ENCODE results near the gene ABCA2. TPM values are rescaled to one million over a fixed set of nuclear protein-coding genes. Genes with fewer than 3 reads are reported as not detected.

ABCA2 gene
- polyA plus RNA-seq, 1 of the 3 experiments (the other 2 are of a cell fraction), result 34.7 TPM

- Histone ChIP-seq H3K36me3 (replicated peaks in 1 of 2; ENCODE audit: control insufficient read depth in 1 of 2, insufficient read depth in 2 of 2, low read length in 1 of 2) (no peaks in the 10 kb centered on the region), H2AFZ (ENCODE audit: low read depth) (no peak overlapping the region), H3K79me2 (ENCODE audit: insufficient read depth) (0 out of 2 replicates have a peak, but pooled peaks cover 3% of the 10 kb centered on the region), H3K4me3 (ENCODE audit: low read depth in 2 of 2, low read length in 1 of 2) (peak overlapping the region in 1 of 2 experiments; percentile 53; a peak in 2 of 4 replicates), H4K20me1 (ENCODE audit: insufficient read depth) (peaks cover 12% of the 10 kb centered on the region; the same call in 1 of the 2 replicates), H3K4me2 (peak overlapping the region; percentile 48), H3K9me2 (no peaks in the 10 kb centered on the region), H3F3A (replicated peaks; ENCODE audit: insufficient read depth) (peaks cover 11% of the 10 kb centered on the region), H3K9me3 (no peaks in the 10 kb centered on the region), H3K4me1 (ENCODE audit: control insufficient read depth in 1 of 2, insufficient read depth in 2 of 2, low read depth in 1 of 2, low read length in 1 of 2) (peaks cover 0 to 32% of the 10 kb centered on the region in 2 experiments; a peak in 1 of 4 replicates), H3K27ac (ENCODE audit: low read depth in 2 of 2, low read length in 1 of 2) (no peak overlapping the region), H3K27me3 (ENCODE audit: insufficient read depth) (no peaks in the 10 kb centered on the region), H3K9ac (no peak overlapping the region)
- ChIA-PET POLR2A (interaction anchor here (0.6 to 2.8 kb wide), 6 partner anchors 13 to 43 kb away, joined by 3 to 21 read pairs (median 4); partner anchors contain the start of genes FUT7, MAN1B1 and NPDC1), CTCF (interaction anchor here (0.5 to 16.8 kb wide), 26 partner anchors 8 to 1842 kb away, joined by 3 to 803 read pairs (median 6); partner anchors contain the start of genes ABCA2, ENTPD2, FUT7 and MAN1B1)
- TF ChIP-seq EZH2phosphoT487 (IDR thresholded peaks at IDR 0.05; ENCODE audit: borderline replicate concordance, low read depth) (no peak), RFX5 (IDR thresholded peaks at IDR 0.05; ENCODE audit: low read length) (no peak), REST (IDR thresholded peaks at IDR 0.05; ENCODE audit: low read depth, low read length) (no peak), TEAD4 (IDR thresholded peaks at IDR 0.05; ENCODE audit: borderline replicate concordance, insufficient read depth) (no peak), TAF1 (IDR thresholded peaks at IDR 0.05; ENCODE audit: borderline replicate concordance, low read depth, low read length) (no peak), EP300 (IDR thresholded peaks at IDR 0.05; ENCODE audit: borderline replicate concordance in 1 of 2, low read depth in 1 of 2, low read length in 1 of 2) (no peak), NRF1 (IDR thresholded peaks at IDR 0.05; ENCODE audit: low read depth, low read length) (no peak), MEF2A (IDR thresholded peaks at IDR 0.05; ENCODE audit: borderline replicate concordance, low read depth) (no peak), USF1 (IDR thresholded peaks at IDR 0.05; ENCODE audit: borderline replicate concordance, low read depth) (no peak), FOSL2 (IDR thresholded peaks at IDR 0.05; ENCODE audit: borderline replicate concordance, low read depth) (no peak), PBX3 (IDR thresholded peaks at IDR 0.05) (no peak), RAD21 (IDR thresholded peaks at IDR 0.05; ENCODE audit: low read length) (no peak), FOXJ3 (CRISPR knock-in tag; IDR thresholded peaks at IDR 0.05) (no peak), NFIC (IDR thresholded peaks at IDR 0.05; ENCODE audit: borderline replicate concordance) (no peak), RXRA (IDR thresholded peaks at IDR 0.05; ENCODE audit: borderline replicate concordance, low read depth) (no peak), TCF12 (IDR thresholded peaks at IDR 0.05) (no peak)
- WGBS (ENCODE audit: low lambda C conversion rate), result 98% methylated on average over 7 of the region's 17 CpGs
- DNase-seq, result no peak
Observed at GRCh38 chr9:137068539-137069507, 40.8 kb upstream of the ABCA2 start.

All from SK-N-SH (cell line).